OCI-LY7 (cell line): ENCODE data around the gene RAD51B. TPM values are rescaled to one million over a fixed set of nuclear protein-coding genes. Genes with fewer than 3 reads are reported as not detected.

Experiments
- BruUV-seq: library from RNA; stranded (reverse); fragments of 400-500 nt; replicated peaks from 2 replicates; lab custom pipeline; 2021; lab: Mats Ljungman, UMichigan
- CTCF ChIA-PET: fragments of 300-600 bp; sonication (Branson Sonifier 250); formaldehyde crosslinking; loops from one replicate; lab custom pipeline; 2022; ENCODE audit warnings: antibody characterized with exemption; ENCODE audit not compliant: unreplicated experiment; lab: Charles Lee
- POLR2A ChIA-PET: fragments of 300-600 bp; sonication (Branson Sonifier 250); formaldehyde crosslinking; loops from one replicate; lab custom pipeline; 2022; ENCODE audit warnings: antibody characterized with exemption; lab: Charles Lee
- DNase-seq: peaks from one replicate; pipeline ENCODE4 v3.0.0-alpha.2; 2015; ENCODE audit warnings: low spot score
- H2AFZ ChIP-seq: fragments of 200-600 bp; sonication (generic), shearing (Covaris generic); 2 replicates; pipeline ENCODE4 v1.6.1; 2014; ENCODE audit warnings: mild to moderate bottlenecking, antibody characterized with exemption, low read length, moderate library complexity
- H3K27ac ChIP-seq: fragments of 200-600 bp; sonication (generic); 2 replicates; pipeline ENCODE4 v1.5.1; 2014; ENCODE audit warnings: mixed run types, low read depth, mild to moderate bottlenecking, moderate library complexity, low read length, inconsistent platforms; ENCODE audit not compliant: poor library complexity, severe bottlenecking
- H3K36me3 ChIP-seq: fragments of 200-600 bp; sonication (generic); 2 replicates; pipeline ENCODE4 v1.6.1; 2014; ENCODE audit warnings: mild to moderate bottlenecking, antibody characterized with exemption, low read length, moderate library complexity, mixed read lengths; ENCODE audit not compliant: insufficient read depth
- H3K4me1 ChIP-seq: fragments of 200-600 bp; sonication (generic); 2 replicates; pipeline ENCODE4 v1.5.1; 2014; ENCODE audit warnings: mild to moderate bottlenecking, low read length; ENCODE audit not compliant: insufficient read depth, poor library complexity, severe bottlenecking
- H3K4me2 ChIP-seq: fragments of 200-600 bp; sonication (generic); 2 replicates; pipeline ENCODE4 v1.6.1; 2014; ENCODE audit warnings: mild to moderate bottlenecking, low read length
- H3K4me3 ChIP-seq: fragments of 200-600 bp; sonication (generic); 2 replicates; pipeline ENCODE4 v1.5.1; 2014; ENCODE audit warnings: mild to moderate bottlenecking, low read depth, low read length; ENCODE audit not compliant: poor library complexity, severe bottlenecking
- H3K79me2 ChIP-seq: fragments of 200-600 bp; sonication (generic); 2 replicates; pipeline ENCODE4 v1.6.1; 2016; ENCODE audit warnings: low read depth, mild to moderate bottlenecking, low read length, moderate library complexity, mixed read lengths; ENCODE audit not compliant: insufficient read depth
- H3K9me2 ChIP-seq: fragments of 200-600 bp; sonication (generic); 2 replicates; pipeline ENCODE4 v1.6.1; 2016; ENCODE audit warnings: mild to moderate bottlenecking, low read length, mixed read lengths; ENCODE audit not compliant: insufficient read depth
- H3K9me3 ChIP-seq: fragments of 200-600 bp; sonication (generic); 2 replicates; pipeline ENCODE4 v1.6.1; 2014; ENCODE audit warnings: mild to moderate bottlenecking, mixed run types, low read length, mixed read lengths
- H4K20me1 ChIP-seq: fragments of 200-600 bp; sonication (generic); 2 replicates; pipeline ENCODE4 v1.6.1; 2014; ENCODE audit warnings: mild to moderate bottlenecking, antibody characterized with exemption, low read length, moderate library complexity, mixed read lengths; ENCODE audit not compliant: insufficient read depth
- CTCF ChIP-seq: fragments of 200-600 bp; sonication (generic); conservative IDR thresholded peaks from 2 replicates; pipeline ENCODE4 v1.5.1; 2014; ENCODE audit warnings: mild to moderate bottlenecking, antibody characterized with exemption, low read length, moderate library complexity, mixed read lengths
- EZH2phosphoT487 ChIP-seq: fragments of 200-600 bp; sonication (generic); IDR thresholded peaks from 2 replicates; pipeline ENCODE4 v1.6.1; 2018; ENCODE audit warnings: low read depth, borderline replicate concordance, mild to moderate bottlenecking, mixed run types, antibody characterized with exemption, low read length, moderate library complexity, mixed read lengths
- intact Hi-C: fragments of 100-400 bp; cut with micrococcal nuclease; formaldehyde crosslinking; loops from one replicate; pipeline ENCODE4 v1.10.0; 2022; ENCODE audit not compliant: unreplicated experiment
- total RNA-seq, 2 experiments: library from RNA; depleted of rRNA in 1 of 2; stranded (reverse); fragments of >200 nt in 1 of 2; shearing (Covaris generic) in 1 of 2; gene quantifications; 2 replicates each; pipeline ENCODE4 v1.2.3, GENCODE V29; 2014 to 2022

The RAD51B gene
- total RNA-seq, 2 experiments from 2014 or later, result 41.4 to 89.9 TPM

- POLR2A ChIA-PET, result interaction anchor here (1.0 kb wide), 1 partner anchor 14 kb away, joined by 3 read pairs; no protein-coding TSS in a partner anchor
- Histone ChIP-seq H3K27ac (peak overlapping the region; percentile 29), H3K9me3 (no peaks in the 10 kb centered on the region), H4K20me1 (no peaks in the 10 kb centered on the region), H2AFZ (peak overlapping the region; percentile 79), H3K4me2 (peak overlapping the region; percentile 57), H3K4me1 (peaks cover 43% of the 10 kb centered on the region), H3K9me2 (no peaks in the 10 kb centered on the region), H3K79me2 (no peaks in the 10 kb centered on the region), H3K36me3 (no peaks in the 10 kb centered on the region), H3K4me3 (peak overlapping the region; percentile 6)
- CTCF ChIA-PET, result no interaction called here
- DNase-seq, result peak; percentile 56
- TF ChIP-seq EZH2phosphoT487 (no peak), CTCF (no peak)
- intact Hi-C loops, result no loop called here
- BruUV-seq, result no TSS peak
Measured at GRCh38 chr14:68734231-68734732, 914.7 kb downstream of the RAD51B start.

GRCh38 chr14:68735856-68736255 lies 916.3 kb downstream of the RAD51B start:
- TF ChIP-seq CTCF (no peak), EZH2phosphoT487 (no peak)
- no peaks in the 10 kb centered on the region for H4K20me1 ChIP-seq
- H3K79me2 ChIP-seq, result no peaks in the 10 kb centered on the region
- H2AFZ ChIP-seq, result no peak overlapping the region
- no peaks in the 10 kb centered on the region for H3K9me2 ChIP-seq
- peaks cover 36% of the 10 kb centered on the region for H3K4me1 ChIP-seq
- H3K27ac ChIP-seq, result no peak overlapping the region
- H3K36me3 ChIP-seq, result no peaks in the 10 kb centered on the region
- DNase-seq, result no peak
- no peak overlapping the region for H3K4me2 ChIP-seq
- intact Hi-C loops, result no loop called here
- POLR2A ChIA-PET, result no interaction called here
- H3K9me3 ChIP-seq, result no peaks in the 10 kb centered on the region; the same call in 1 of the 2 replicates
- BruUV-seq, result no TSS peak
- CTCF ChIA-PET, result no interaction called here
- no peak overlapping the region for H3K4me3 ChIP-seq

GRCh38 chr14:68736471-68736871 lies 916.9 kb downstream of the RAD51B start:
- TF ChIP-seq CTCF, result no peak
- TF ChIP-seq EZH2phosphoT487, result no peak
- ChIA-PET CTCF (no interaction called here), POLR2A (no interaction called here)
- no peak overlapping the region for H3K4me3 ChIP-seq
- H4K20me1 ChIP-seq, result no peaks in the 10 kb centered on the region
- no TSS peak for BruUV-seq
- no peak overlapping the region for H2AFZ ChIP-seq
- H3K79me2 ChIP-seq, result no peaks in the 10 kb centered on the region
- H3K9me3 ChIP-seq, result peaks cover 5% of the 10 kb centered on the region; the same call in 1 of the 2 replicates
- intact Hi-C loops, result no loop called here
- H3K9me2 ChIP-seq, result no peaks in the 10 kb centered on the region
- no peak for DNase-seq
- H3K27ac ChIP-seq, result no peak overlapping the region
- H3K4me1 ChIP-seq, result peaks cover 41% of the 10 kb centered on the region
- no peak overlapping the region for H3K4me2 ChIP-seq
- H3K36me3 ChIP-seq, result no peaks in the 10 kb centered on the region
